Activated T-cell treated with anti-CD3 and anti-CD28 coated beads, Interleukin-2, amount 50 U/mL, for 1 hour (primary cell): Measurements from ENCODE around the gene CPPED1.
"Not testable (repeated sequence)": the region's sequence is repeated elsewhere in the genome, so short reads cannot be mapped to it uniquely, and the experiment has no call there.

Source experiments
- DNase-seq: peaks from one replicate; pipeline ENCODE4 v3.0.0-alpha.2; 2020

The CPPED1 gene

DNA sequence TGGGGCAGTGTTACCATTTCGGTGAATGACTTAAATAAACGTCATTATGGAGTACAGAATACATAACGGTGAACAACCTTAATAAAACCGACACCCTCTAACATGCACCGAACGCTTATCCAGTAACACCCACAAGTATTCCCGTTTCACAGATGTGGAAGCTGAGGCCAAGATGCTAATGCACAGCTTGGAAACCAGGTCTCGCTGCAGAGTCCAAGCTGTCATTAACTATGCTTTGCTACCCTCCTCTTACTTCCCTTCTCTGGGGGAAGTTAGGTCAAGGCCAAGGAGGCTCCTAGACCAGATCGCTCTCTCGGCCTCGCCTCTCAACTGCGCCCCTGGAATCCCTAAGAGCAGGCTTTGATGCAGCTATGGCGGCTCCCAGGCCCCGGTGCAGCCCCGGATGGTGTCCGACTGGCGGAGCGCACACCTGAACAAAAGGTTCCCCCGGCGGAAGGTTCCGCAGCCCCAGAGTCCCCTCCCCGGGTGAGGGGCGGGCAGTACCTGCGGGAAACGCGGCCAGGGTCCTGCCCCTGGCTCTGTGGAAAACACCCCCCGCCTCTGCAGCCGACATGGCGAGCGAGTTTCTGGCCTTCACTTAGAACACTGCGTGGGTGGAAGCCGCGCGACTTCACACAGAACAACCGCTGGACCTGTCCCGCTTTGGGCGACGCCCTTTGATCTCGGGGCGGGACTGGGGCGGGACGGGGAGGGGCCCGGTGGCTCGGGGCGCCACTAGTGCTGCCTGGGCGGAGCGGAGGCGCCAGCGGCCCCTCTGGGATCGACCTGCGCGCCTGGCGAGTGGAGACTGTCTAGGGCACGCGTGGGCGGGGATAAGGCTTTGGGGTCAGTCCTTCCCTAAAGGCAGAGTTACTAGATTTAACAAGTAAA lies at the start of gene CPPED1:
TSS of gene CPPED1 (minus strand) at position 685 of the 891 bp plus-strand sequence. CDS start at position 574, 111 bp downstream.
- peak; percentile 96 for DNase-seq

DNA sequence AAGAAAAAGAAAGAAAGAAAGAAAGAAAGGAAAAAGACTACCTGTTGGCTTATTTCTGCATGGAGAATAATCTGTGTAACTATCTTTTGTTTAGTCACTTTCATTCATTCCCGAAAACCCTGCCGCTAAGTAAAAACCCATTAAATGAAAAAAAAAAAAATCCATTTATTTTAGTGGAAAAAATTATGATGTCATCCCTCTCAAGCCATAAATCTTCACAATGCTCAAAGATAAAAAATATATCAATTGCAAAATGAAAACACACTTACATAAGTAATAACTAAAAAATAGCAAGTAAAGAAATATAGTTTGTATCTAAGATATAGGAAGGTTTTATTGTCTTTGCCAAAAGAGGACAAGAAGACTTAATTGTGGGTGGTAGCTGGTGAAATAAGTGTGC lies 46.5 kb upstream of the CPPED1 start:
- DNase-seq: no peak

GRCh38 chr16:12846592-12846991 lies 42.9 kb upstream of the CPPED1 start:
- no peak for DNase-seq

DNA sequence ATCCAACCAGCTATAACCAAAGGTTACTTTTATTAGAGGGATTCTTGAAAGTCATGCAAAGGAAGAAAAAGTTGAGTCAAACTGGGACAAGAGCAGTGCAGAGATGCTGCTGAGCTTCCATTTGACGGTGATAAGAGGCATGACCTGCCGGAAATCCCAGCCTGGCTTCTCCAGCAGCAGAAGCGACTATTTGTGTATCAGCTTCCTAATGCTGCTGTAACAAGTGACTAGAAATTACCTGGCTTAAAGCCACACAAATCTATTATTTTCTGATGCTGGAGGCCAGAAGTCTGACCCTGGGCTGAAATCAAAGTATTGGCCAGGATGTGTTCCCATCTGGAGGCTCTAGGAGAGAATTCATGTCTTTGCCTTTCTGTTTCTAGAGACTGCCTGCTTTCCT lies 41.6 kb upstream of the CPPED1 start:
- DNase-seq: no peak

- no peak for DNase-seq
These were observed 34.1 kb upstream of the CPPED1 start for GRCh38 chr16:12837756-12838155.

DNA sequence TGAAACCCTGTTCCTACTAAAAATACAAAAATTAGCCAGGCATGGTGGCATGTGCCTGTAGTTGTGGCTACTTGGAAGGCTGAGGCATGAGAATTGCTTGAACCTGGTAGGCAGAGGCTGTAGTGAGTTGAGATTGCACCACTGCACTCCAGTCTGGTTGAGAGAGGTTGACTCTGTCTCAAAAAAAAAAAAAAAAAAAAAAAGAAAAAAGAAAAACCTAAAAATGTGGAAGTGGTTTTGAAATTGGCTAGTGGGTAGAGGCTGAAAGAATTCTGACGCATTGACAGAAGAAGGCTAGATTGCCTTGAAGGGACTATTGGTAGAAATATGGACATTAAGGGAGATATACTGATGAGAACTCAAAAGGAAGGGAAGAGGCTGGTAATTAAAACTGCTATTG lies 33.6 kb upstream of the CPPED1 start:
- no peak for DNase-seq

GRCh38 chr16:12833926-12834325 lies 30.2 kb upstream of the CPPED1 start:
- DNase-seq: no peak

GRCh38 chr16:12829096-12829888 lies 25.6 kb upstream of the CPPED1 start:
- no peak for DNase-seq

DNA sequence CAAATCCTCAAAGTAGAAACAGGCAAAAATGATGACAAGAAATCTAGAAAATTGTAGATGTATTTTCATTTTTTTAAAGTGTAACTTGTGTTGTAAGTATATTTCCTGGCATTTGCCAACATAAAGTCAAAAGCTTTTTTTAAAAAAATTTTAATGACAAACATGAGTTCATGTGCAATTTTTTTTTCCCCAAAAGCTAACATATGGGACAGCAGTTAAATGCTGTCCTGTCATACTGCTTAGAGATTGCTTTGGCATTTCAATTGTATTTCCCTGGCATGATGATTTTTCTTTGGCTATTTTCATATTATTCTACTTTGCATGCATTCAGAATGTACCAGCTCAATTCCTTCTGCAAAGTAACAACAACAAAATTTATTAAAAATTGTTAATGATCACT lies 24.5 kb upstream of the CPPED1 start:
- DNase-seq: no peak

- no peak for DNase-seq
These were observed 22.9 kb upstream of the CPPED1 start for GRCh38 chr16:12826559-12826958.

DNA sequence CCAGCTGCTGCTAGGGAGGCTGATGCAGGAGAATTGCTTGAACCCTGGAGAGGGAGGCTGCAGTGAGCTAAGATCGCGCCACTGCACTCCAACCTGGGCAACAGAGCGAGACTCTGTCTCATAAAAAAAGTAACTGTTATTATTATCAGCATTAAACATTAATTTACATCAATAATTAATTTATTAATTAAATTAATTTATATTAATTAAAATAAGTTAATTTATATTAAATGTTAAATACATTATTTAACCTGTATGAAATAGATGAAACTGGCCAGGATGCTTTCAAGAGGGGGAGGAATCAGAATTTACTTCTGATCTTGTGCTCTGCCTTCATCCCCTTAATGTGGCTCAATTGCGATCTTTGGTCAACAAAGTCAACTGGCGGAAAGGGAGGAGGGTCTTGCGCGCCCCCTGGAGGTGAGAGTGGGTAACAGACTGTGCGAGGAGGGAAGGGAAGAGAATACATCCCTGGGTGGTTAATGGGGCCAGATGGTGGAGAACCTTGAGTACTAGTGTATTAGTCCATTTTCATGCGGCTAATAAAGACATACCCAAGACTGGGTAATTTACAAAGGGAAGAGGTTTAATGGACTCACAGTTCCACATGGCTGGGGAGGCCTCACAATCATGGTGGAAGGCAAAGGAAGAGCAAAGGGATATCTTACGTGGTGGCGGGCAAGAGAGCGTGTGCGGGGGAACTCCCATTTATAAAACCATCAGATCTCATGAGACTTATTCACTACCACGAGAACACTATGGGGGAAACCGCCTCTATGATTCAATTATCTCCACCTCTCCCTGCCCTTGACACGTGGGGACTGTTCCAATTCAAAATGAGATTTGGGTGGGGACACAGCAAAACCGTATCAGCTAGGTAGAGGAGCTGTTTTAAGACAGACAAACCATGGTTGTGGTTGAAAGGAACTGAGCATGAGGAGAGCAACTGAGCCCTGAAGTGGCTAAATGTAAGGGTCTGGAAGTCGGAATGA lies 15.7 kb upstream of the CPPED1 start:
- peak; percentile 75 for DNase-seq

DNA sequence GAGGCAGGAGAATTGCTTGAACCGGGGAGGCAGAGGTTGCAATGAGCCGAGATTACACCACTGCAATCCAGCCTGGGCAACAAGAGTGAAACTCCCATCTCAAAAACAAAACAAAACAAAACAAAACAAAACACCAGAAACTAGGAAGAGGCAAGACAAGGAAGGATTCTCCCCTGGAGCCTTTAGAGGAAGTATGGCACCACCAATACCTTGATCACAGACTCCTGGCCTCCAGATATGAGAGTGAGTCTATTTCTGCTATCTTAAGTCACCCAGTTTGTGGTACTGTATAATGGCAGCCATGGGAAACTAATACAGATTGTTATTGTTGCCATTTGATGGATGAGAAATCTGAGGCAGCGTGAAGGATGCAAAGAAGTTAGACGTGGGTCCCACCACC lies 14.6 kb upstream of the CPPED1 start:
- DNase-seq: no peak

GRCh38 chr16:12816791-12817214 lies 13.1 kb upstream of the CPPED1 start:
- not testable (repeated sequence) for DNase-seq

DNA sequence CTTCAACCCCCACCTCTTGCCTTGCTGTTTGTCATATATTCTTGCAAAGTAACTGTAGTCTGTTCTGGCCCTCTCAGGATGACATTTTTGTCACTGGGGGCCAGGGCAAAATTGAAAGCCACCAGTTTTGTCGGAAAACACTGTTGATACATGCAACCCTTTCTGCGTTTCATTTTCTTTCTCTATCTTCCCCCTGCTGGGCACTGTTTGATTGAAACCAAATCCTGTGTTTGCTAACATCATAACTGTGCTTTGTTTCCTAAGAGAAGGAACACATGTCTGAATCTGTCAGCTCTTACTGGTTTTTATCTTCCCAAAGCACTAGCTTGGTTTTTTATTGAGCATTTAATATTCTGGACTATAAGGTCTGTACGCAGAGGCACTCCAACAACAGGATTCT lies 11.7 kb upstream of the CPPED1 start:
- no peak for DNase-seq

- DNase-seq: not testable (repeated sequence)
These were observed 10.0 kb upstream of the CPPED1 start for GRCh38 chr16:12813734-12814133.

GRCh38 chr16:12813321-12813720 lies 9.6 kb upstream of the CPPED1 start:
- not testable (repeated sequence) for DNase-seq

GRCh38 chr16:12811441-12812383 lies 8.0 kb upstream of the CPPED1 start:
- DNase-seq: no peak

GRCh38 chr16:12805066-12805465 lies 1.4 kb upstream of the CPPED1 start:
- DNase-seq: no peak

- no peak for DNase-seq
These were observed 708 bp upstream of the CPPED1 start for GRCh38 chr16:12804395-12804794.

DNA sequence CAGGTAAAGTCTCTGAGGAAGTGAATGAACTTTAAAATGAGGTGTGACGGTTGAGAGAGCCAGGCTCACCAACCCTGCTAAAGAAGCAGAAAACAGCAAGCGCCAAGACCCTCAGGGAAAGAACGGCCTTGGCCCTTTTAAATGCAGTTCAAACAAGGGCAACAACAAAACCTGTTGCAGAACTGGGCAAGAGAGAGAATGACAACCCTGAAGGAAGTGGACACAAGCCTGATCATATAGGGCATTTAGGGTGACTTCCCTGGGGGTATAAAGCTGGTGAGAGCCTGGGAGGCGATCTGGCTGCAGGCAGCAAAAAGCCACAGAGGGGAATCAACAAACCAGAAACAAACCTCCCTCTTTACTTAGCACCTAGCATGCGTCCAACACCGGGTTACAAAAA lies 1.0 kb downstream of the CPPED1 start:
- DNase-seq: no peak

DNA sequence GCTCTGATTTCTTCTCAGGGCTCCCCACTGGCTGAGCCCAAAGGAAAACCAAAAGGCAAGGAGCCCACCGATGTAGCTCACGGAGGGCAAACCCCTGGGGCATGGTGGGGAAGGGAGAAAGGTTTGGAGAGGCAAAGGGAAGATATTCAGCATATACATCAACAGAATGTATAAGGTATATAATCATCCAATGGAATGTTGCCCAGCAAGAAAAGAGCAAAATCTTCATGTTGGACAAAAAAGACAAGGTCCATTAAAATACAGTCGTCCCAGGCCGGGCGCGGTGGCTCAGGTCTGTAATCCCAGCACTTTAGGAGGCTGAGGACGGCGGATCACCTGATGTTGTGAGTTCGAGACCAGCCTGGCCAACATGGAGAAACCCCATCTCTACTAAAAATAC lies 1.6 kb downstream of the CPPED1 start:
- DNase-seq: no peak
